IPS-15b (cell line): ENCODE data around the gene SUGP2.
A peak's percentile ranks its signal among the peaks of the same experiment; 100 is the strongest.

Experiments
- H3K27me3 ChIP-seq: one replicate; pipeline ENCODE4 v1.6.1; 2013; ENCODE audit warnings: low read length; ENCODE audit not compliant: control insufficient read depth, insufficient read depth
- H3K36me3 ChIP-seq: one replicate; pipeline ENCODE4 v1.6.1; 2013; ENCODE audit warnings: low read length; ENCODE audit not compliant: control insufficient read depth, insufficient read depth
- H3K4me1 ChIP-seq: one replicate; pipeline ENCODE4 v1.6.1; 2013; ENCODE audit warnings: mild to moderate bottlenecking, low read length; ENCODE audit not compliant: control insufficient read depth, insufficient read depth
- H3K4me3 ChIP-seq: one replicate; pipeline ENCODE4 v1.5.1; 2013; ENCODE audit warnings: low read depth, low read length
- H3K9ac ChIP-seq: one replicate; pipeline ENCODE4 v1.6.1; 2013; ENCODE audit warnings: low read depth, mild to moderate bottlenecking, low read length
- H3K9me3 ChIP-seq: one replicate; pipeline ENCODE4 v1.6.1; 2013; ENCODE audit warnings: mild to moderate bottlenecking, low read length; ENCODE audit not compliant: control insufficient read depth, insufficient read depth

SUGP2 gene

DNA sequence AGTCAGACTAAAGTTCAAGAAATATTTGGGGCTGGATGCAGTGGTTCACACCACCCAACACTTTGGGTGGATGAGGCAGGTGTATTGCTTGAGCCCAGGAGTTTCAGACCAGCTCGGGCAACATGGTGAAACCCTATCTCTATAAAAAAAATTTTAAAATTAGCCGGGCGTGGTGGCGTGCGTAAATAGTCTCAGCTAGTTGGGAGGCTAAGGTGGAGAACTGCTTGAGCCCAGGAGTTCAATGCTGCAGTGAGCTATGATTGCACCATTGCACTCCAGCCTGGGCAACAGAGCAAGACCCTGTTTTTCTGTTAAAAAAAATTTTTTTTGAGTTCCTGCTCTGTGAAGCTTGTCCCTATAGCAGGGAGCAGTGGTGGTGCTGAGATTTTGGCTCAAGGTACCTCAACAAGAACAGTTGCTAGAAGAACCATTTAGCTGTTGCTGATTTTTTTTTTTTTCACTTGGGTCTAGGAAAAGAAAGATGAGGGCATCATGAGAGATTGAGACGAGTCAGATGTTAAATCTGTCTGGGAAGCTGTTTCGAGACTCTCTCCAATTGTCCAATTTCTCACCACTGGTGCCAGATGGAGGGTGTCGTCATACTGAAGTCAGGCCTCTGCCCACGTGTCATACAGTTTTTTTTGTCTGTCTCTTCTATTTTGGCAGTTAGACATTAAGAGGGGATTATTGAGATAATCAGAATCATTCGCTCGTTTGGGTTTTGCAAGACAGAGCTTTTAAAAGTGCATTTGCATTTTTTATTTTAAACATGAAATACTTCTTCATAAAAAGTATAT lies 34.2 kb upstream of the SUGP2 start:
- Histone ChIP-seq H3K4me1 (peaks cover 9% of the 10 kb centered on the region), H3K27me3 (peaks cover 26% of the 10 kb centered on the region), H3K9me3 (no peaks in the 10 kb centered on the region), H3K4me3 (no peak overlapping the region), H3K36me3 (no peaks in the 10 kb centered on the region), H3K9ac (no peak overlapping the region)

DNA sequence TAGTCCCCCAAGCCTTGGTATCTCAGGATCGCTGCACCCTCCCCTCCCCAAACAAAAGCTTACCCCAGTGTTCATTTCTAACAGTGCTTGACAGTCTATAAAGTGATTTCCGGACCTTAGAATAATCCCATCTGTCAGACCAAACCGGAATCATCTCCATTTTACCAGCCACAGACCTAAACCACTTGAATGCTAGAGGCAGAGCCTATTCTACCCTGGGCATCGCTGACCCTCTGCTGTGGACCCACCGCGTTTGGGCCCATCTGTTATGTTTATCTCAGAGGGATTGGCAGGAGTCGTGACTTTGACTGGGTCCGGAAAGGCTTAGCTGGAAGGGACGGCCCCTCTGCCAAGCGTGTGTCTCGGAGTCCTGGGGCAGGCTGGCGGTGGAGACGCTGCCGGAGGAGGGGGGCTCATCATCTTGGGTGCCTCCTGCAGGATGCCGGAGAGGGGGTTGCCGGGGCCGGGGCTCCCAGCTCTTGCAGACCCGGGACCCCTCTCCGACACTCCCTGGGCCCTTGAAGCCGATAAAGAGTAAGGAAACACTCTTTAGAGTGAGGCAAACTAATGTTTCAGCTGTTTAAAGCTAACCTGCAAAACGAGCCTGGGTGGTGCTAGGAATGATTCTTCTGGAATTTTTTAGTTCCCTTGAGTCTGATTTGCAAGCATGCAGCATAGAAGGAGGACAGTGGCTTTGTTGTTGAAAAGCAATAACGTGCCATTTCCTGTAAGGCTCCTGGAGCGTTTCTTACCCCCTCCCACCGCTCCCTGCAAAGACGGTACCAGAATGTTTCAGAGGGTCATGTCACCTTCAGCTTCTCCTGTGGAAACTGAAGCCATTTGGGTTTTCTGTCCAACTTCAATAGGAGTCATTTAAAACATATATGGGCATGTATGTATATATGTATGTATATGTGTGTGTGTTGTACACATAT lies 31.8 kb upstream of the SUGP2 start:
- peaks cover 11% of the 10 kb centered on the region for H3K4me1 ChIP-seq
- peak overlapping the region; percentile 73 for H3K4me3 ChIP-seq
- no peaks in the 10 kb centered on the region for H3K36me3 ChIP-seq
- H3K9me3 ChIP-seq: no peaks in the 10 kb centered on the region
- H3K9ac ChIP-seq: no peak overlapping the region
- peaks cover 26% of the 10 kb centered on the region for H3K27me3 ChIP-seq

DNA sequence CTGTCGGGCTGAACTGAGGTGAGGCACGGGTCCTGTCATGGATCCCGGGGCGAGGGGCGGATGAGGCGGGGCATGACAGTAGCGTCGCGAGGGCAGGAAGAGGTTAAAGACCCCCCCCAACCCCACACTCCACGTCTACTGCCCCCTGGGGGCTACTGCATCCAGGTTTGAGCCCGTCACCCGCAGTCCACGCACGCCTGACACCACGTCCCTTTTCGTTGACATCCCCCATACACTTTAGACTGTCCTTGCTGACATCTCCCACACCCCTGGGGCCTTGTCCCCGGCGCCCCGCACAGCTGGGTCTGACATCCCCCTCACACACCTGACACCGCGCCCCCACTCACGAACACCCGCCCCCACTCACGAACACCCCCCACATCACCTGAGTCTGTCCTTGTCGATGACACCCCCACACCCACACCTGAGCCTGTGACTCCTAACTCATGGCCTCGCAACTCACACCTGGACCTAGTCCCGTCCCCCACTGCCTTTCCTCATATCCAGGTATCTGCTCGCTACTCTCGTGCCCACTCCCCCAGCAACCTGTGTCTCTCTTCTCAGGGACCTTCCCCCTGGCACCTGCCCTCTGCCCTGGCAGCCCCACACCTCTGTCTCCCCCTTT lies 30.9 kb upstream of the SUGP2 start:
- Histone ChIP-seq H3K27me3 (peaks cover 26% of the 10 kb centered on the region), H3K36me3 (peaks cover 2% of the 10 kb centered on the region), H3K4me3 (peak overlapping the region; percentile 73), H3K9ac (no peak overlapping the region), H3K9me3 (no peaks in the 10 kb centered on the region), H3K4me1 (peaks cover 11% of the 10 kb centered on the region)

DNA sequence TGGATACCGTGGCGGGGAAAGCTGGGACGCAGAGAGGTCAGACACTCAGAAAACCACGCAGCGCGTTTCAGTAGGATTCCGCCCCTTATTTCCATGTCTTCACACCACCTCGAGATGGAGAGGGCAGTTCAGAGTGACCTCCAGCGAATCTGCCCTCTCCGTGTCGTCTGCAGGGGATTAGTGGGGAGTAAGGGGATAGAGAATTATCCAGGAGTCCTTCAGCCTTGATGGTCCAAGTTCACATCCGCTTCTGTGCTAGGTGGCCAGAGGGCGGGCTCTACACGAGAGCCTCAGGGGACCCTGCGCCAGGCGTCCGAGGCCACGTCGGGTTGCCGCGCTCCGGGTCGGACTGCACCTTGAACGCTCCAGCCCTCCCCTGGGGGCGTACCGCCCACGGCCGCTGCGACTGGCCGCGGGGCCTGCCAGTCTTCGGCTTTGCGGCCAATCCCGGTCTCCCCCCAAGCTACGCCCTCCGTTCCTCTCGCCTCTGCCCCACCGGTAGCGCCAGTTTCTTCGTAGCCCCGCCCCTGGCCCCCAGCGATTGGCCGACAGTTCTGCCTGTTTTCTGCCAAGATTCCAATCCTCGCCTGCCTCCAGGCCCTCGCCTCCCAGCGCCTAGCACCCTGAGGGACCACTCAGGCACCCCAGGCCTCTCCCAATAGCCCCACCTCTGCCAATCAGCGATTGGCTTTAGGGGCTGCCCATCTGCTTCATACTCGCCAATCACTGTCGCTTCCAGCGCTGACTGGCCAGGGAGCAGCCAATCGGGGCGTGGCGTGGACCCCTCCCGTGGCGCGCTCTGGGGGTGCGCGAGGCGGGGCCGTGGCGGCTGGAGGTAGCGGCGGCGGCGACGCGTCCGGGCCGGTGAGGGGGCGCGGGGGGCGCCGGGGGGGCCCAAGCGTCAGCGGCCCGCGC lies 30.1 kb upstream of the SUGP2 start, which contains the start of gene SLC25A42:
Gene SLC25A42 (plus strand): TSS at position 812 of the 915 bp plus-strand sequence. CDS start 32,131 bp downstream, outside the sequence.
- Histone ChIP-seq H3K4me1 (peaks cover 11% of the 10 kb centered on the region), H3K9ac (peak within 1 kb of the TSS; percentile 65), H3K27me3 (peaks cover 26% of the 10 kb centered on the region), H3K9me3 (no peaks in the 10 kb centered on the region), H3K36me3 (peaks cover 6% of the 10 kb centered on the region), H3K4me3 (peak within 1 kb of the TSS; percentile 73)

DNA sequence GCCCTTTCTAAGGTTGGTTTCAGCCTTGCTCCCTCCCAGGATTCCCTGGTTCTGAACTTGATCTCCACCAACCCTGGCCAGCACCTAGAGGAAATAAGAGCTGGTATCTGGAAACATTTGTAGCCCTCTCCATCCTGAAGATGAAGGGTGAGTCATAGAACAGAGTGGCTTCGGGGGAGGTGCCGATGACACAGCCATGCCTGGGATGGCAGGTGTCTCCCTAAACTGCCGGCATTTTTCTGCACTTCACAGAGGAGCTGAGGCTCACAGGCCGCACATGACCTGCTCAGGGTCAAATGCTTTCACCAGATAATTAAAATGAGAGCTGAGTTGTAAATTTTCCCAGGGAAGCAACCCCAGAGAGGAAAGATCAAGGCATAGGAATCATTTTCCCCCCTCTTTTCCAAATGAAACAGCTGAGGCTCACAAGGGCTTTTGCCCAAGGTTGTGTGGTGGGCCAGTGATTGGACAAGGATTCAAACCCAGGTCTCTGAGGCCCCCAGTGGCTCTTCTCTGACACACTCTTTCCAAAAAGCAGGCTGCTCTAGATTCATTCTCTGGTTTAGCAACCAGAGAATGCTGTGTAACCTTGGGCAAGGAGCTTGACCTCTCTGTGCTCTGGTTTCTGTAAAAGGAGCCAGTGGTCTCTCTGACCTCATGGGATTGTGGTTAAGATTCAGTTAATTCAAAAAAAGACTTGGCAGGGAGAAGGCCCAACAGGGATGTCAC lies 29.3 kb upstream of the SUGP2 start:
- H3K36me3 ChIP-seq: peaks cover 15% of the 10 kb centered on the region
- H3K9me3 ChIP-seq: no peaks in the 10 kb centered on the region
- H3K4me1 ChIP-seq: peaks cover 11% of the 10 kb centered on the region
- H3K4me3 ChIP-seq: peak overlapping the region; percentile 73
- peak overlapping the region; percentile 65 for H3K9ac ChIP-seq
- H3K27me3 ChIP-seq: peaks cover 25% of the 10 kb centered on the region

DNA sequence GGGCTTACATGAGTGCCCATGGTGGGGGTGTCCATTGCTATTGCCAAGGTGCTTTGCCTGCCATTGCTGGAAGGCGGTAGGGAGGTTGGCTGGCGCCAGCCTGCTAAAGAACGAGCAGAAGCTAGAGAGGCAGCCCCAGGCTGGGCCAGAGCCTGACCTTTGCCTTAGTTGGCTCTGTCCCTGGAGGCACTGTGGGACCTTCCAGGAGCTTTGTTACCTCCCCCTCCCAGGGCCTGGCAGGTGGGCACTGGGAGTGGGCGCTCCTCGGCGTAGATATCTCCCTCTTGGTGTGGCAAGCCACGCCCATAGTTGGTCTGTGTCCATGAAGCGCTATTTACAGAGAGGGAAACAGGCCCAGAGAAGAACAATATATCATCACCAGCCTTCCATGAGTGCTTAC lies 28.2 kb upstream of the SUGP2 start:
- Histone ChIP-seq H3K4me1 (peaks cover 11% of the 10 kb centered on the region), H3K9me3 (no peaks in the 10 kb centered on the region), H3K4me3 (no peak overlapping the region), H3K36me3 (peaks cover 24% of the 10 kb centered on the region), H3K27me3 (peaks cover 17% of the 10 kb centered on the region), H3K9ac (no peak overlapping the region)

DNA sequence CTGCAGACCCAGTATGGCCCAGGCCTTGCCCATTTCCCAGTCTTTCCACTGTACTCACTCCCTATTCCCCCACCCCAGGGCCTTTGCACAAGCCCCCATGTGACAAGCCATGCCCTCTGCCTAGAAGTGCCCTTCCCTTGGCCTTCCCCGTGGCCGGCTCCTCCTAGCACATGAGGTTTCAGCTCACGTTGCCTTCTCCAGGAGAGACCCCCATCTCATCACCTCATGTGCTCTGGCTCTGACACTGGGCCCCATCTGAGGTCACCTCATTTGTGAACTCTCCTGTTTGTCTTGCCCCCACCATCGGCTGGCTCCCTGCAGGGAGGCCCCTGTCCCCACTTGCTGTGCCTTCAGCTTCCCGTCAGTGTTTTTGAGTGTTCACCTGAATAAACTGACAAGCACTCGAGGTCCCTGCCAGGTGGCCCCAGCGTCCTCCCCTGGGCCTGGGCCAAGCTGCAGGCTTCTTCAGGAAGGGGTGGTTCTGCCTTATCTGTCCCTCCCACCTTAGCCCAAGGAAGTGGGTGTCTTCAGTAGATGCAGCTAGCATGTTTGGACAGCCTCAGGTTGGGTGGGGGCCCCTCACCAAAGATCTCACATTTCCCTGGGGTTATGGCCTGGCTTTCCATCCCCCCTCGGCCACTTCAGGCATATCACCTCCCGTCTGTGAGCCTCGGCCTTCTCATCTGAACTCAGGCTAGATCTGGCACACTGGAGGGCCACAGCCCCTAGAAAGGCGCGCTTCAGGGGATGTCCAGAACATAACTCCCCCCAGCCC lies 26.7 kb upstream of the SUGP2 start:
- H3K9me3 ChIP-seq: no peaks in the 10 kb centered on the region
- peaks cover 7% of the 10 kb centered on the region for H3K27me3 ChIP-seq
- no peak overlapping the region for H3K9ac ChIP-seq
- H3K4me1 ChIP-seq: peaks cover 11% of the 10 kb centered on the region
- H3K36me3 ChIP-seq: peaks cover 34% of the 10 kb centered on the region
- no peak overlapping the region for H3K4me3 ChIP-seq

DNA sequence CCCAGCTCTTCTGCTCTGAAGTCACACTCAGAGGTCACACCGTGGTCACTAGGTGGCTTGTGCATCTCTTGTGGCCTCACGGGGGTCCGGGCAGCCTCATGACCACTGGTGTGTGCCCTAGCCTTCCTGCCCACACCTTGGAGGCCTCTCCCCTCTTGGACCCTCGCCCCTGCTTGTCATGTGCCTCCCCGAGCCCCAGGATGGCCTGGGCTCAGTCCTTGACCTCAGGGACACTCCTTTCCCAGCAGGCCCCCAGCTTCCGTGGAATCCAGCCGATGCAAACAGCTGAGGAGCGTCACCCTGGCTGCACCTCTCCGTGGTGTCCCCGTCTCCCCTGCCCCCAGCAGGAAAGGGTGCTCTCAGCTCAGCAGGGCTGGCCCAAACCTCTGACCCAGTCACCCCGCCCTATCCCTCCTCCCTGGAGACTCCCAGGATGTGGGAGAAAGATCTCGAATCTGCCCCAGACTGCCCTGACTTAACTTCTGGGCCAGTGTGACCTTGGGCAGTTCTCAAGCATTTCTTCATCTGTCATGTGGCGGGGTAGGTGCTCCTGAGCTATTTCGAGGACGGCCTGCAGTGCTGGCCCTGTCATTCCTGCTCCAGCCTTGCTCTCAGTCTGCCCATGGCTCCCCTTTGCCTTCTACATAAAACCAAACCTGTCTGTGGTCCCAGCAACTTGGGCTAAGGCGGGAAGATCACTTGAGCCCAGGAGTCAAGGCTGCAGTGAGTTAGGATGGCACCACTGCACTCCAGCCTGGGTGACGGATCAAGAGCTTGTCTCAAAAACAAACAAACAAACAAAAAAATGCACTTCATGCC lies 25.9 kb upstream of the SUGP2 start:
- H3K27me3 ChIP-seq: no peaks in the 10 kb centered on the region
- H3K4me1 ChIP-seq: peaks cover 8% of the 10 kb centered on the region
- H3K36me3 ChIP-seq: peaks cover 42% of the 10 kb centered on the region
- no peak overlapping the region for H3K9ac ChIP-seq
- H3K9me3 ChIP-seq: no peaks in the 10 kb centered on the region
- no peak overlapping the region for H3K4me3 ChIP-seq

DNA sequence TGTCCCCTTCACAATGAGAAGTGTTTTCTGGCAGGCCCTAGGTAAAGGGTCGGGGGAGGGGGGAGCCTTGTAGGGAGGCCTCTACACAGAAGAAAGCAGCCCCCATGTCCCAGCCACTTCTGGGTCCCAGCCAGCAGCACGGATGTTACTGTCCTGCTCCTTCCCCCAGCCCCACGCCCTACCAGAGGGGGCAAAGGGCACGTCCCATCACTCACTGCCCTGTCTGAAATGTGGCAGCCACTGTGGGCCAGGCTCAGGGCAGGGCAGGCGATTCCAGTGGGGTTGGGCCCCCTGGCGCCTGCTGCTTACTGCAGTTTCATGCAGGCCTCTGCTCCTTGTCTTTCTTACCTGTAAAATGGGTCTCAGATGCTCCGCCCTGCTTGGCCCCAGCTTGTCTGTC lies 24.4 kb upstream of the SUGP2 start:
- no peak overlapping the region for H3K9ac ChIP-seq
- no peaks in the 10 kb centered on the region for H3K9me3 ChIP-seq
- H3K4me1 ChIP-seq: peaks cover 3% of the 10 kb centered on the region
- H3K27me3 ChIP-seq: no peaks in the 10 kb centered on the region
- H3K4me3 ChIP-seq: no peak overlapping the region
- peaks cover 49% of the 10 kb centered on the region for H3K36me3 ChIP-seq
